GM18502 (cell line): Measurements from ENCODE around the gene RGL4.

Source experiments
- ATAC-seq: cut with Tn5 transposase; IDR thresholded peaks from one replicate; pipeline ENCODE4 v1.9.1; 2021; ENCODE audit warnings: mild to moderate bottlenecking; ENCODE audit not compliant: unreplicated experiment, poor library complexity

RGL4 gene

GRCh38 chr22:23678133-23678532, 12.7 kb upstream of the RGL4 start:
- no peak for ATAC-seq

- ATAC-seq, result no peak
Observed at GRCh38 chr22:23681026-23681809, 9.6 kb upstream of the RGL4 start.

GRCh38 chr22:23682077-23682476, 8.7 kb upstream of the RGL4 start:
- no peak for ATAC-seq

GRCh38 chr22:23682827-23683355, 7.9 kb upstream of the RGL4 start:
- ATAC-seq, result no peak

GRCh38 chr22:23683545-23683944, 7.3 kb upstream of the RGL4 start:
- ATAC-seq, result no peak

- ATAC-seq, result no peak
Observed at GRCh38 chr22:23684026-23684425, 6.8 kb upstream of the RGL4 start.

GRCh38 chr22:23684561-23685031, 6.2 kb upstream of the RGL4 start:
- no peak for ATAC-seq

- no peak for ATAC-seq
Observed at GRCh38 chr22:23685205-23685784, 5.5 kb upstream of the RGL4 start.

- no peak for ATAC-seq
Observed at GRCh38 chr22:23686416-23687024, 4.3 kb upstream of the RGL4 start.

GRCh38 chr22:23688121-23688520, 2.7 kb upstream of the RGL4 start:
- no peak for ATAC-seq

GRCh38 chr22:23688571-23688970, 2.2 kb upstream of the RGL4 start:
- no peak for ATAC-seq

GRCh38 chr22:23689414-23689813, 1.4 kb upstream of the RGL4 start:
- ATAC-seq, result no peak

- ATAC-seq, result no peak
Observed at GRCh38 chr22:23691748-23692423, 1.1 kb downstream of the RGL4 start.

GRCh38 chr22:23692598-23693291, 1.9 kb downstream of the RGL4 start:
- no peak for ATAC-seq

- ATAC-seq, result no peak
Observed at GRCh38 chr22:23693979-23694680, 3.3 kb downstream of the RGL4 start.

GRCh38 chr22:23695141-23695540, 4.3 kb downstream of the RGL4 start:
- no peak for ATAC-seq

- peak; percentile 10 for ATAC-seq
Observed at GRCh38 chr22:23695571-23696325, 4.9 kb downstream of the RGL4 start.

- ATAC-seq, result peak; percentile 87
Observed at GRCh38 chr22:23696326-23696851, 5.6 kb downstream of the RGL4 start.
